H1 (cell line): ENCODE measurements around the gene HRH2. TPM values are rescaled to one million over a fixed set of nuclear protein-coding genes. Genes with fewer than 3 reads are reported as not detected.

Source experiments
- ASH2L ChIP-seq: fragments of 200-600, 300-600 bp; sonication (generic); IDR thresholded peaks from one replicate; pipeline ENCODE4 v1.7.1; 2017; ENCODE audit warnings: low read length
- BRCA1 ChIP-seq: IDR thresholded peaks from 2 replicates; pipeline ENCODE4 v1.6.1; 2012; ENCODE audit warnings: low read depth, low read length, improper control_type of control experiment
- FOSL1 ChIP-seq: IDR thresholded peaks from 2 replicates; pipeline ENCODE4 v1.6.1; 2011; ENCODE audit warnings: mild to moderate bottlenecking, low read depth, low read length, moderate library complexity; ENCODE audit not compliant: insufficient read depth
- NANOG ChIP-seq: IDR thresholded peaks from 2 replicates; pipeline ENCODE4 v1.6.1; 2011; ENCODE audit warnings: low read length, low read depth, mild to moderate bottlenecking, inconsistent platforms; ENCODE audit not compliant: insufficient read depth, poor library complexity, severe bottlenecking
- RBBP5 ChIP-seq: IDR thresholded peaks from 2 replicates; pipeline ENCODE4 v1.7.1; 2012; ENCODE audit warnings: low read depth, mild to moderate bottlenecking, inconsistent platforms, low read length, moderate library complexity, borderline replicate concordance
- SRF ChIP-seq: IDR thresholded peaks from 2 replicates; pipeline ENCODE4 v1.6.1; 2011; ENCODE audit warnings: mild to moderate bottlenecking, low read depth, low read length, moderate library complexity
- SUZ12 ChIP-seq: fragments of 200-600 bp; sonication (generic); IDR thresholded peaks from 2 replicates; pipeline ENCODE4 v1.6.1; 2012; ENCODE audit warnings: mild to moderate bottlenecking, inconsistent platforms, low read length, moderate library complexity, mixed read lengths
- polyA plus RNA-seq, 7 experiments: library from polyadenylated mRNA; depleted of rRNA in 3 of 7; stranded (reverse) in 5 of 7; unstranded in 2 of 7; fragments of >200 nt in 5 of 7; fragments of 200-250 nt in 2 of 7; gene quantifications; 1 replicate in 5 of 7; 2 replicates in 1 of 7; 4 replicates in 1 of 7; pipeline versions ENCODE4 v1.2.1 to v1.2.3, GENCODE V29; 2011 to 2013; ENCODE audit warnings: missing spikeins in 2 of 7, mixed read lengths in 2 of 7
- total RNA-seq: library from RNA; stranded (reverse); fragmentation: NEBNext Ultra II Directional; extraction: Animal tissue kit (Norgen Biotek cat#: 25700); gene quantifications from 2 replicates; pipeline ENCODE4 v1.2.1, GENCODE V29; 2021

Gene HRH2
- total and polyA plus RNA-seq, 2 of the 8 experiments (the other 6 are each of a cell fraction or from before 2014, with no cell fraction given) = 7.8 to 8.1 TPM

DNA sequence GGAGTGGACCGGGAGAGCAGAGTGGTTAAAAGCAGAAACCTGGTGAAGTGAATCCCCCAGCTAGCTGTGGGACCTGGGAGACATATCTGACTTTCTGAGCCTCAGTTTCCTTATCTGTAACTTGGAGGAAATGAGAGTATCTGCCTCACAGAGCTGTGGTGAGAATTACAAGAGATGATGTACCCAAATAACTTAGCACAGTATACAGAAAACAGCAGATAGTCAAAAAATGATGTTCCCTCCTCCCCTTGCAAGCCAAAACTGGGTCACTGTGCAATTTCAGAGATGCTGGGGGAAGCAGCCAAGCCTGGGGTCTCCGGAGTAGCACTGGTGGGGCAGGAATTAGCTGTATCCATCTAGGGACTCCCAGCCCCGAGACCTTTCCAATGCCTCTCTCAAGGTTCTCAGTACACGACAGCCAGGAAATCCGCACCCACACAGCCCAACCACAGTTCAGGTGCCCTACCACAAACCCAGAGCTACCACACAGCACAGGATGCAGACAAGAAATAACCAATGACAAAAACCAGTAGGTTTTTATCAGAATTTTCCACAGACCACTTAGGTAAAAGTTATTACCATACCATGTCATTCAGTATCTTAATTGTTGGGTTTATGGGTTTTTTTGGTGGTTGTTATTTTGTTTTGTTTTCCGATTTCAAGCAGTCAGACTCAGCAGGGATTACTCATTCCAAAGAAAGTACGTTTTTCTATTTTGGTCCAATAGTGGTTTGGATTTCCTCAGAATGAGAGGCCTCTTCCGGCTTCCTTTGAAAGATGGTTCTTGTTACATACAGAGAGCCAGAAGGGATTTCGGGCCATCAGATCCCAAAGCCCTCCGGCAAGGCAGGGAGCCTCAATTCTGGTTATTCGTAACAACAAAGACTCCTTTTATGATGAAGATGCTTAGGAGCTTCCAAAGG is 4.9 kb upstream of the HRH2 start (continued):
- TF ChIP-seq BRCA1 = no peak
- TF ChIP-seq RBBP5 = no peak
- TF ChIP-seq ASH2L = no peak
- no peak for TF ChIP-seq FOSL1
- TF ChIP-seq SUZ12 = no peak
- TF ChIP-seq SRF = no peak
- TF ChIP-seq NANOG = no peak
